Kidney epithelial cell (primary cell): ENCODE measurements around the gene HINT3. TPM values are rescaled to one million over a fixed set of nuclear protein-coding genes. Genes with fewer than 3 reads are reported as not detected.
"Not testable (repeated sequence)": the region's sequence is repeated elsewhere in the genome, so short reads cannot be mapped to it uniquely, and the experiment has no call there.

Experiments used
- DNase-seq: peaks from one replicate; pipeline ENCODE4 v3.0.0-alpha.2; 2010; ENCODE audit warnings: low read depth
- H3K27me3 ChIP-seq: 2 replicates; pipeline ENCODE4 v1.6.0; 2011; ENCODE audit warnings: low read length; ENCODE audit not compliant: control insufficient read depth, insufficient read depth
- H3K36me3 ChIP-seq: 2 replicates; pipeline ENCODE4 v1.5.1; 2011; ENCODE audit warnings: low read length; ENCODE audit not compliant: control insufficient read depth, insufficient read depth
- H3K4me3 ChIP-seq: 2 replicates; pipeline ENCODE4 v1.5.1; 2011; ENCODE audit warnings: low read depth, mild to moderate bottlenecking, control low read depth, low read length
- total RNA-seq: library from RNA; depleted of rRNA; stranded (reverse); fragments of >200 nt; gene quantifications from 2 replicates; pipeline ENCODE4 v1.2.3, GENCODE V29; 2015
- TF ChIP-seq, protein P1 (sequence below): IDR thresholded peaks from 2 replicates; pipeline ENCODE4 v1.5.1; 2011; ENCODE audit warnings: mild to moderate bottlenecking, moderate library complexity, low read length, control low read depth, inconsistent platforms; ENCODE audit not compliant: insufficient read depth, poor library complexity, severe bottlenecking

The HINT3 gene
- total RNA-seq, 1 donor from 2014 or later = 30.5 TPM

GRCh38 chr6:125947615-125948014 lies 9.0 kb upstream of the HINT3 start:
- H3K36me3 ChIP-seq = no peaks in the 10 kb centered on the region
- H3K4me3 ChIP-seq = no peak overlapping the region
- DNase-seq = no peak
- H3K27me3 ChIP-seq = no peaks in the 10 kb centered on the region
- TF ChIP-seq, protein P1, sequence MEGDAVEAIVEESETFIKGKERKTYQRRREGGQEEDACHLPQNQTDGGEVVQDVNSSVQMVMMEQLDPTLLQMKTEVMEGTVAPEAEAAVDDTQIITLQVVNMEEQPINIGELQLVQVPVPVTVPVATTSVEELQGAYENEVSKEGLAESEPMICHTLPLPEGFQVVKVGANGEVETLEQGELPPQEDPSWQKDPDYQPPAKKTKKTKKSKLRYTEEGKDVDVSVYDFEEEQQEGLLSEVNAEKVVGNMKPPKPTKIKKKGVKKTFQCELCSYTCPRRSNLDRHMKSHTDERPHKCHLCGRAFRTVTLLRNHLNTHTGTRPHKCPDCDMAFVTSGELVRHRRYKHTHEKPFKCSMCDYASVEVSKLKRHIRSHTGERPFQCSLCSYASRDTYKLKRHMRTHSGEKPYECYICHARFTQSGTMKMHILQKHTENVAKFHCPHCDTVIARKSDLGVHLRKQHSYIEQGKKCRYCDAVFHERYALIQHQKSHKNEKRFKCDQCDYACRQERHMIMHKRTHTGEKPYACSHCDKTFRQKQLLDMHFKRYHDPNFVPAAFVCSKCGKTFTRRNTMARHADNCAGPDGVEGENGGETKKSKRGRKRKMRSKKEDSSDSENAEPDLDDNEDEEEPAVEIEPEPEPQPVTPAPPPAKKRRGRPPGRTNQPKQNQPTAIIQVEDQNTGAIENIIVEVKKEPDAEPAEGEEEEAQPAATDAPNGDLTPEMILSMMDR = no peak

DNA sequence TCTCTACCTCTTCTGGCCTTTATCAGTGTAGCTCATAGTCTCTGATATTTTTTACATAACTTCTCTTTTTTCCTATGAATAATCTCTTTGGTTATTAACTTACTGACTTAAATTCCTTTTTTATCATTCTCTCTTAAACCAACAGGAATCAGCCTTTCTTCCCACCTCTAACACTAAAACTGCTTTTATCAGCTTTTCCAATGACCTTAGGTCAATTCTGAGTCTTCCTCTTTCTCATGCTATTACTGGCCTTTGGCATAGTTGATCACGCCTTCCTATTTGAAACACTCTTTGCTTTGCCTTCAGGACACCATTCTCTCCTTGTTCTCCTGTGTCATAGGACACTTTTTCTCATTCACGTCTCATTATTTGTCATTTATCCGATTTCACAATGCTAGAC lies 8.1 kb upstream of the HINT3 start:
- H3K4me3 ChIP-seq = no peak overlapping the region
- H3K36me3 ChIP-seq = no peaks in the 10 kb centered on the region
- TF ChIP-seq, protein P1 = no peak
- no peaks in the 10 kb centered on the region for H3K27me3 ChIP-seq
- DNase-seq = no peak

DNA sequence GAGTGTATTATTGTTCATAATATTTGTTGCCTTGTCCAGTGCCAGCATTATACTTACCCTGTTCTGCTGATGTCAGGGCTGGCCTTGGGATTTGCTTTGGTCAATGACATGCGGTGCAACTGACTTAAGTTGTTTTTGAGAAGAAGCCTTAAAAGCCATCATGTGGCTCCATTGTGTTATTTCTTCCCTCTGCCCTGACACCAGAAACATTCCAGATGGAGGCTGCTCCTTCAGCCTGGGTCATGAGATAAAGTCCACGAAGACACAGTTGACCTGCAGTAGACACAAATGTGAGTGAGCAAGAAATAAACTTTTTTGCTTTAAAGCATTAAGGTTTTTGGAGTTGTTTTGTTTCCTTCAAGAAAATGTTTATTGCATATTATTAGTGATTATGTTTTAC lies 7.5 kb upstream of the HINT3 start:
- DNase-seq = no peak
- H3K4me3 ChIP-seq = no peak overlapping the region
- TF ChIP-seq, protein P1 = no peak
- no peaks in the 10 kb centered on the region for H3K36me3 ChIP-seq
- H3K27me3 ChIP-seq = no peaks in the 10 kb centered on the region

- Histone ChIP-seq H3K36me3 (no peaks in the 10 kb centered on the region), H3K4me3 (no peak overlapping the region), H3K27me3 (no peaks in the 10 kb centered on the region)
- TF ChIP-seq, protein P1 = no peak
- no peak for DNase-seq
These were observed 6.3 kb upstream of the HINT3 start for GRCh38 chr6:125950293-125950692.

GRCh38 chr6:125950716-125951115 lies 5.9 kb upstream of the HINT3 start:
- not testable (repeated sequence) for DNase-seq, H3K27me3 ChIP-seq, H3K4me3 ChIP-seq, H3K36me3 ChIP-seq

GRCh38 chr6:125951323-125951722 lies 5.2 kb upstream of the HINT3 start:
- TF ChIP-seq, protein P1 = no peak
- no peak overlapping the region for H3K4me3 ChIP-seq
- DNase-seq = no peak
- H3K27me3 ChIP-seq = no peaks in the 10 kb centered on the region
- no peaks in the 10 kb centered on the region for H3K36me3 ChIP-seq
